SHP77 treated with DMSO at 0.1 percent for 48 hours (cell line): Measurements from ENCODE around the gene DENND1A.
"Not testable (repeated sequence)": the region's sequence is repeated elsewhere in the genome, so short reads cannot be mapped to it uniquely, and the experiment has no call there.

ENCODE experiments used
- DNase-seq: peaks from one replicate; lab custom pipeline; 2025; lab: John Stamatoyannopoulos, UW

DENND1A gene

DNA sequence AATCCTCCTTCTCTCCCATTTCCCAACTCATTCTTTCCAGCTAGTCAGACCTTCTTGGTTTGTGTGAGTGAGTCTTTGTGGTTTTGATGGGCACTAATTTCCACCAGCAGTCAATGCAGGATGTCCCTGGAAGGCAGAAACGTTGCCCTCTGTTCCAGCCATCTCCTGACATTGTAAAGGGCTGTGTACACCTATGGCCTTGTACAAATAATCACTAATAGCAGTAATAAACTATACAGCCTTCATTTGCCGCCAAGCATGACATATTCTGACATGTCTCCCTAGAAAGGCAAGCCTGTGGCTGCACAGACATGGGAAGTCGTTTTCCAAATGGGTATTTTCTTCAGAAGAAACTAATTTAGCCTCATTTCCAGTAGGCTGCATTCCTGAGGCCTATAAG lies 18.4 kb upstream of the DENND1A start:
- DNase-seq = no peak

DNA sequence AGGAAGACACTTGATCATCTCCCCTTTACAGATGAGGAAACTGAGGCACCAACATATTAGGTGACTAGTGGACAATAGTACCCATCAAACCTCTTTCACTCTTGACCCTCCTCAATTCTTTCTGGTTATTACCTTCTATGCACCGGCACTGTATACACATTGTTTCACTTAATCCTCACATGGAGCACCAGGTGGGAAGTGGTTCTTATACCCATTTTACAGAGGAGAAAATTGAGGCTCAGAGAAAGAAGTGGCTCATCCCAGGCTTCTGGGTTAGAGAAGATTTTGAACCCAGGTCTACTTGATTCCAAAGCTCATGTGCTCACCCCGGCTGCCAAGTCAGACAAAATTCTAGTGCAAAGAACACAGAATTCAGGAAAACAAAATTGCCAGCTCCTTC lies 17.4 kb upstream of the DENND1A start:
- DNase-seq = no peak

DNA sequence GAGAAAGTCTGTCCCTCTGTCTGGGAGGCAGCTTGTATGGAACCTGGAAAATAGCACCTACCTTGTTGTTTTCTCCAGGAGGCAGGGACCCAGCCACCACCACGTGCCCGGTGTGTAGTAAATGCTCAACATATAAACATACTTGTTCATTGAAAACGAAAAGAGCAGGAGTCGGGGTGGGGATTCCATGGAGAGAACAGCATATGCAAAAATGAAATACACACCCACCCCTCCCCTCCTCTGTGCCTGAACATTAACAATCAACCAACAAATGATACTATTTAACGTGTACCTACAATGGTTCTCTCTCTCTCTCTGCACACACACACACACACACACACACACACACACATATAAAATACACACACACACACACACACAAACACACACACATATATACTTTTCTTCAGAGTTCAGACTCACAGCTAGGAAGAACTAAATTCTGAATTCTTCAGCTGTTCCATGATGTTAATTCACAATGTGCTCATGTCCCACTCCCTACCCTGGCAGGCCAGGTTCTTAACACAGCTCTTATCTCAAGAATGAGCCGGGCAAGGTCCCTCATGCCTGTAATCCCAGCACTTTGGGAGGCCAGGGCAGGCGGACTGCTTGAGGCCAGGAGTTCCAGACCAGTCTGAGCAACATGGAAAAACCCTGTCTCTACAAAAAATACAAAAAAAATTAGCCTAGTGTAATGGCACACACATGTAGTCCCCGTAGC lies 16.3 kb upstream of the DENND1A start:
- DNase-seq = no peak

DNA sequence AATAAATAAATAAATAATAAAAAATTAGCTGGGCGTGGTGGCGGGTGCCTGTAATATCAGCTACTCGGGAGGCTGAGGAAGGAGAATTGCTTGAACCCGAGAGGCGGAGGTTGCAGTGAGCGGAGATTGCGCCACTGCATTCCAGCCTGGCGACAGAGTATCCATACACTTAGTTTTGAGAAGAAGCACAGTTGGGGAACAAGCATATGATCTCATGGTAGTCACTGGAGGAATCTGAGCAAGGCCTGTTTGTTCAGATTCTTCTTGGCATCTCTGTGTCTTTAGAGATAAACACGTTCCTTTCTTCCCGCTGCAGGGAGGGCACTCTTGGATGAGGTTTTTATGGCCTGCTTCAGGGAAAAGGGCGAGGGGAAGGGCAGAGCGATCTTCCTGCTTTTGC lies 15.6 kb upstream of the DENND1A start:
- no peak for DNase-seq

GRCh38 chr9:123944464-123944863 lies 14.5 kb upstream of the DENND1A start:
- not testable (repeated sequence) for DNase-seq

- no peak for DNase-seq
Observed at GRCh38 chr9:123943671-123944070, 13.7 kb upstream of the DENND1A start.

GRCh38 chr9:123942542-123942941 lies 12.6 kb upstream of the DENND1A start:
- DNase-seq = no peak

DNA sequence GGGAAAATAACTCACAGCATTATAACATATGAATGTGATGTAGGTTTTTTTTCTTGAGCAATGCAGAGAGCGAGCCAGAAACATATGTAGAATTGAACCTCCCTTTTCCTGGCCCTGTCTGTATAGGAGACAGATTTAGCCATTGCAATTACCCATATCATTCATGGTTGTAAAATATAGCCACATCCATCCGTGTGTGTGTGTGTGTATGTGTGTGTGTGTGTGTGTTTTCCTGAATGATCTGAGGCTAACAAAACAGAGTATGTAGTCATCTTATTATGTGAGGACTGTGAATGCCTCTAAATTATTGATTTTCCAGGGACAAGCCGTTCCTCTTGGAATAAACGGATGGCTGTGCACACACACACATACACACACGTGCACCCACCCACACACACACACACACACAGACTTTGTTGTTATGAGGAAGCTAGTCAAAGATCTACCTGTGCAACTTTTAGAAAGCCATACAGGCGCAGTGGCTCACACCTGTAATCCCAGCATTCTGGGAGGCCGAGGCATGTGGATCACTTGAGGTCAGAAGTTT lies 11.7 kb upstream of the DENND1A start:
- no peak for DNase-seq

DNA sequence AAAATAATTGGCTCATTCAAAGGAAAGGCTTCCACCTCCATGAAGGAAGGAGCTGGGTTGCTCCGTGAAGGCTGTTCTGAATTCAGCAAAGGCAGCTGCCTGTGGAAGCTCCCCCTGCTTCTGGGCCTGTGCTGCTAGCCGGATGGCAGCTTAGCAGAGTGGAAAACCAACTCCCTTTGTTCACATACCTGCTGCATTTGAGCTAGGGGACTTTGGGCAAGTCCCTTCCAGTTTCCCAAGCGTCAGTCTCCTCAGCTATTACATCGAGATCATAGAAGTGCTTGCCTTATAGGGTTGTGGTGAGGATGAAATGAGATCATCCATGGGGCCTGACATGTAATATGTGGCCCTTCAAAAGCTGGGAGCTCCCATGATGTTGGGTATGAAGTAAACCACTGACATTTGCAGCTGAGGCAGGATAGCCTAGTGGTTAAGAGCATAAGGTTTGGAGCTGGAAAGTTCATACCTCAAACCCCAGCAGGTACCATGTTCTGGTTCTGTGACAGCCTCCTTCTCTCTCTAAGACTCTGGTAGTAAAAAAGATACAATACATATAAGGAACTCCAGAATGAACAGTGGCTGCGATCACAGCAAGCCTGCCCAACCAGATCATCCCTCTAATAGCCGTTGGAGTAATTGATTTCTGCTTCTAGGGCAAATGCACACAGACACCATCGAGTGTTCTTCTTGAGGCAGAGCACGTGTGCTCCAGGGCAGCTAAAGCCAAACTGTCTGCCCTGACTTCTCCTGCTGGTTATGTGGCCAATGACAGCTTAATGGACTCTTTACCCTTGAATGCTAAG lies 11.0 kb upstream of the DENND1A start:
- no peak for DNase-seq

GRCh38 chr9:123938401-123938800 lies 8.5 kb upstream of the DENND1A start:
- DNase-seq = no peak

GRCh38 chr9:123936575-123936974 lies 6.6 kb upstream of the DENND1A start:
- DNase-seq = not testable (repeated sequence)

DNA sequence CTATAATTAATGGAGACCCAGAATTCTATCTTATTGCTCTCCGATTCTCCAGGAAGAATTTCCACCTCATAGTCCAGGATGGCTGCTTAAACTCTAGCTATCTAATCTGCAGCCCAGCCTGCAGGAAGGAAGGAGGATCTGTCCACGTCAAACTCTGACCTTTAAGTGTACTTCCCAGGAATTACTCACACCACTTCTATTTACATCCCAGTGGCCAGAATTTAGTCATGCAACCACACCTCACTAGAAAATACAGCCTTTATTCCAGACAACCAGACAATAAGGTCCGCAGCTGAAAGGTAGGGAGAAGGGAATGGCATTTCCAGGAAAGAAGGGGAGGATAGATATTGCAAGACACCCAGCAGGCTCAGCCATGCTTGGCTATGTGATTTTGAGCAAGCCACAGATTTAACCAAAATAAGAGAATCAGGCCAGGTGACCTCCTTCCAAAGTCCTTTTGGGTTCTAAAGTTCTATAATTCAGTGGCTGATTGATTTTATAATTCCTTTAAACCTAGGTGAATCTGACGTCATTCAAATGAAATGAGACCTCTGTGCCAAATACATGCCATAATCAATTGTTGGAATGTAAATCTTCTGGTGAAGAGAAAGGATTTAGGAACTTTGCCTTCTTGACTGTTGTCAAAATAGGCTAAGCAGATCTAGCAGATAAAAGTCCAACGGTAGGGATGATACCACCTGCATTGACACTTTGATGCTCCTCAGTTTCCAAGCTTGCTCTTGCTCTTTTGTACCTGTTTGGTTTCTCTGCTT lies 3.7 kb upstream of the DENND1A start:
- DNase-seq = no peak

- no peak for DNase-seq
Observed at GRCh38 chr9:123929177-123929869, 603 bp downstream of the DENND1A start.

GRCh38 chr9:123928533-123929176 lies 1.3 kb downstream of the DENND1A start:
- DNase-seq = no peak

GRCh38 chr9:123927625-123928532 lies 2.0 kb downstream of the DENND1A start:
- DNase-seq = no peak

GRCh38 chr9:123926941-123927340 lies 3.0 kb downstream of the DENND1A start:
- no peak for DNase-seq

DNA sequence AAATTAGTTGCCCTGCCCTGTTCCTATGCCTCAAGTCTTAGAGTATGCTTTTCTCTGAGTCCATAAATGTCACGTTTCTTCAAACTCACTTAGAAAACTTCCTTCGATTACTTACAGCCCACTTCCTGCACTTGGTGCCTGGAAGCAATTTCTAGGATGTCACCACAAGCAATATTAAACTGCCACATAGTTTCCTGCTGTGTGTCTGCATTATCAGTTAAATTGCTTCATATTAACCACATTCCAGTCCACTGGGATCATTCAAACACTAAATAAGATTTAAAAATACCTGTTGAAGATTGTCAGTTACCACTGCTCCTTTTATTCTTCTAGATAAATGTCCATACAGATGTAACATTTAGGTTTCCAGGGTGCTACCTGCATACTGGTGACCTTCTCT lies 4.1 kb downstream of the DENND1A start:
- DNase-seq = no peak

- no peak for DNase-seq
Observed at GRCh38 chr9:123925161-123925560, 4.8 kb downstream of the DENND1A start.

DNA sequence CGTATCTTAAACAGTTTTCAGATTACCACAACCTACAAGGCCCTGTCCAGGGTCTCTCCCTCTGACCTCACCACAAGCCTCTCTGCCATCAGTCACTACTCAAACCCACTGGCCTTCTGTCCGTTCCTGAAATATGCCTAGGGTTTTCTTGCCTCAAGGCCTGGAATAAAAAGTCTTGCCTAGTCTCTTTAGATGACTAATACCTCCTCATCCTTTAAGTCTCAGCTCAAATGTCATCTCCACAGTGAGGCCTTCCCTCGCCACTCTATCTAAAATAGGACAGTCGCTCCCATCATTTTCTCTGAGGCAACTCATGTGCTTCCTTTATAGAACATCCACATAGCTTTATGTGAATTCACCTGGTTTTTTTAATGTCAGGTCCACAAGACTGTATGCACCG lies 5.2 kb downstream of the DENND1A start:
- DNase-seq = no peak

- no peak for DNase-seq
Observed at GRCh38 chr9:123923884-123924283, 6.0 kb downstream of the DENND1A start.
